COLO668 (cell line): ENCODE results near the gene EPB41L1.

Experiments used
- DNase-seq: peaks from one replicate; lab custom pipeline; 2025; ENCODE audit not compliant: unreplicated experiment; lab: John Stamatoyannopoulos, UW

The EPB41L1 gene

GRCh38 chr20:36255445-36255844 is 100.9 kb downstream of the EPB41L1 start:
- no peak for DNase-seq

GRCh38 chr20:36259177-36260061 is 104.9 kb downstream of the EPB41L1 start:
- no peak for DNase-seq

- no peak for DNase-seq
Observed at GRCh38 chr20:36260316-36260715, 105.8 kb downstream of the EPB41L1 start.

GRCh38 chr20:36261389-36262105 is 107.0 kb downstream of the EPB41L1 start:
- no peak for DNase-seq

GRCh38 chr20:36262440-36262839 is 107.9 kb downstream of the EPB41L1 start:
- DNase-seq: no peak

GRCh38 chr20:36264426-36265246 is 110.1 kb downstream of the EPB41L1 start:
- DNase-seq: no peak

GRCh38 chr20:36266189-36266588 is 111.6 kb downstream of the EPB41L1 start:
- DNase-seq: no peak

GRCh38 chr20:36267605-36268381 is 113.3 kb downstream of the EPB41L1 start:
- no peak for DNase-seq

GRCh38 chr20:36268440-36269342 is 114.2 kb downstream of the EPB41L1 start:
- DNase-seq: no peak

- DNase-seq: no peak
Observed at GRCh38 chr20:36269507-36269906, 115.0 kb downstream of the EPB41L1 start.

GRCh38 chr20:36270744-36271638 is 116.5 kb downstream of the EPB41L1 start:
- no peak for DNase-seq

- DNase-seq: no peak
Observed at GRCh38 chr20:36271639-36272546, 117.4 kb downstream of the EPB41L1 start.

- DNase-seq: no peak
Observed at GRCh38 chr20:36272547-36273220, 118.1 kb downstream of the EPB41L1 start.

GRCh38 chr20:36273414-36274180 is 119.1 kb downstream of the EPB41L1 start:
- no peak for DNase-seq

GRCh38 chr20:36274181-36274841 is 119.8 kb downstream of the EPB41L1 start:
- no peak for DNase-seq

- no peak for DNase-seq
Observed at GRCh38 chr20:36275011-36275410, 120.5 kb downstream of the EPB41L1 start.
